T follicular helper cell (primary cell): ENCODE measurements around the gene SLC25A25.
"Not testable (repeated sequence)": the region's sequence is repeated elsewhere in the genome, so short reads cannot be mapped to it uniquely, and the experiment has no call there.

ENCODE experiments used
- DNase-seq: peaks from one replicate; pipeline ENCODE4 v3.0.0-alpha.2; 2020; ENCODE audit warnings: low read depth

The SLC25A25 gene

DNA sequence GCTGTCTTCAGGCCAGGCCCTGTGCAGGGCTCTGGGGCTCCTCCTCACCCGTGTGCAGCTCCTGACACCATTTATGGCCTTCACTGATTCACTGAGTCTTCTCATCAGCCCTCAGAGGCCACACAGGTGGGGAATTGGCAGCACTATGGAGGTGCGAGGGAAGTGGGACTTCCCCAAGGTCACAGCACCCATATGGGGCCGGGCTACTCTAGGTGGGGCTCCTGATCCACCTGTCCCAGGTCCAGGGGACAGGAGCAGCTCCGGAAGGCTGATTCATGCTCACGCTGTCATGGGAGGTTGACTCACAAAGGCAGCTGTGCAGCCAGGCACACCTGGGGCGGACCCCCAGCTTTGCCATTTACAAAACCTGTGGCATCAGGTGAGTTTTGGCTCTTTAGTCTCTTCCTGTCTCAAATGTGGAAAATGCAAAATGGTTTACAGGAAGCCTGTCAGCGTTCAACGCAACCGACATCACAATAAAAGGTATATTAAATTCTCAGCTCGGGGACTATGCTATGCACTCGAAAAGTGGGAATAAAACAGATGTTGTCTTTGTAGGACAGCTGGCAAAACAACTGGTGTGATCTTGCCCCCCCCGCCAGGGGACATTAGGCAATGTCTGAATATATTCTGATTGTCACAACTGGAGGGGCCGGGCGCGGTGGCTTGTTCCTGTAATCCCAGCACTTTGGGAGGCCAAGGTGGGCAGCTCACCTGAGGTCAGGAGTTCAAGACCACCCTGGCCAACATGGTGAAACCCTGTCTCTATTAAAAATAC is 15.9 kb upstream of the SLC25A25 start:
- no peak for DNase-seq

DNA sequence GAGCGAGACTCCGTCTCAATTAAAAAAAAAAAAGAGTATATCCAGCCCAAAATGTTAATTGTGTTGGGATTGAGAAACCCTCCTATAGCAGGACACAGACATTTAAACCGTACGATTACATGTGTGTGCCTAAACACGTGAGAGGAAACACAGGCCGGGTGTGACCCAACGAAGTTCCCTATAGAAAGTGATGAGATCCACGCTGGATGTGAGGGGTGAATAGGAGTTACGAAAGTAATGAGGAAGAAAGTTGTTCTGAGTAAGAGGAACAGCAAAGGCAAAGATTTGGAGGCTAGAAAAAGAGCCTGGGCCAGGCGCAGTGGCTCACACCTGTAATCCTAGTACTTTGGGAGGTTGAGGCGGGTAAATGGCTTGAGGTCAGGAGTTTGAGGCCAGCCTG is 14.5 kb upstream of the SLC25A25 start:
- no peak for DNase-seq

DNA sequence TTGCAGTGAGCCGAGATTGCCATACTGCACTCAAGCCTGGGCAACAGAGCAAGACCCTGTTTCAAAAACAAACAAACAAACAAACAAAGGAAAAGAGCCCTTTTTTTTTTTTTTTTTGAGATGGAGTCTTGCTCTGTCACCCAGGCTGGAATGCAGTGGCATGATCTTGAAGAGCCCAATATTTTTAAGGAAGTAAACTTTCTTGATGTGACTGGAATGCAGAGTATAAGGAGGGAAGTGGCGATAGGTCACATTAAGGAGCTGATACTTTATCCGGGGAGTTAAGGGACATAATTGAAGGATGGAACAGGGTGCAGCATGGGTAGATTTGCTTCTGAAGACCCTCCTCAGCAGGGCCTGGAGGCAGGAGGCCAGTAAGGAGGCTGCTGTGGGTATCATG is 13.9 kb upstream of the SLC25A25 start:
- DNase-seq: no peak

DNA sequence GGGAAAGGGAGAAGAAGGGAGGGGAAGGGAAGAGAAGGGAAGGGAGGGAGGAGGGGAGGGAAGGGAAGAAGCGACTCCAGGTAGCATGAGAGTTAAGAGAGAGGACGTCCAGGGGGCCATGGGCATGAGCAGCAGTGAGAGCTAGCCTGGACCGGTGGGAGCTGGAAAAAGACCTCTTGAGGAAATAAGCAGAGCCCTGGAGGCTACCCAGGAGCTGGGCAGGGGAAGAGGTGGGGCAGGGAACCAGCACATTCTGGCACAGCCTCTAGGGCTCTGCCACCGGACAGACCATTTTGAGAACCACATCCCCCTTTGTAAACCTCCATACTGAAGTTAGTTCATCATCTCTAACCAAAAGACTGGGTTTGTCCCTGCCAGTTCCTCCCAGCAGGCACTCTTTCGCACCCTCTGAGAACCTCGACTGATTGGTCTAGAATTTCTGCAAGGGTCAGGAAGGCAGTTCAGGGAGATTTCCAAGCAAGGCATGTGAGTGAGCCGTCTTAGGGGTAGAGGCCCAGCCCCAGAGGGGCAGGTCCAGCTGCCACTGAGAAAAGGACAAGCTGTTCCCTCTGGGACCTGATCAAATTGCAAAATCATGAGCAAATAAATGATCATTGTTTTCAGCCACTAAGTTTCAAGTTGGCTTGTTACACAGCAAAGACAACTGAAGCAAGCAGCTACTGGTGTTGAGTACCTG is 12.5 kb upstream of the SLC25A25 start:
- DNase-seq: no peak

DNA sequence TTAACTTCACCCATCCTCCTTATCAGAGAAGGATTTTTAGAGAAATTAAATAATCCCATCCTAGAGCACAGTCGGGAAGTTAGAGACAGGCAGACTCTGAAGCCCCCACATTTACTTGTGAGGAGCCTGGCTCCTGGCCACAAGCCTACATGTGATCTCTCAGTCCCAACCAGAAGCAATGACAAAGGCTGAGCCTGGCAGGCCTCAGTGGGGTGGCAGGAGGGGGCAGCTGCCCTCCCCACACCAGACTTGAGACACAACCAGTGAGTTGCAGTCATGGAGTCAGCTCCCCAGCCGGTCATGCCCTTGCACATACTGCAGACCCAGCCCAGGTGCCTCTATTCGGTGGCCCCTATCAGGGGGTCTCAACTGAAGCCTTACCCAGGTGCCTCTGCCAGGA is 11.9 kb upstream of the SLC25A25 start:
- no peak for DNase-seq

DNA sequence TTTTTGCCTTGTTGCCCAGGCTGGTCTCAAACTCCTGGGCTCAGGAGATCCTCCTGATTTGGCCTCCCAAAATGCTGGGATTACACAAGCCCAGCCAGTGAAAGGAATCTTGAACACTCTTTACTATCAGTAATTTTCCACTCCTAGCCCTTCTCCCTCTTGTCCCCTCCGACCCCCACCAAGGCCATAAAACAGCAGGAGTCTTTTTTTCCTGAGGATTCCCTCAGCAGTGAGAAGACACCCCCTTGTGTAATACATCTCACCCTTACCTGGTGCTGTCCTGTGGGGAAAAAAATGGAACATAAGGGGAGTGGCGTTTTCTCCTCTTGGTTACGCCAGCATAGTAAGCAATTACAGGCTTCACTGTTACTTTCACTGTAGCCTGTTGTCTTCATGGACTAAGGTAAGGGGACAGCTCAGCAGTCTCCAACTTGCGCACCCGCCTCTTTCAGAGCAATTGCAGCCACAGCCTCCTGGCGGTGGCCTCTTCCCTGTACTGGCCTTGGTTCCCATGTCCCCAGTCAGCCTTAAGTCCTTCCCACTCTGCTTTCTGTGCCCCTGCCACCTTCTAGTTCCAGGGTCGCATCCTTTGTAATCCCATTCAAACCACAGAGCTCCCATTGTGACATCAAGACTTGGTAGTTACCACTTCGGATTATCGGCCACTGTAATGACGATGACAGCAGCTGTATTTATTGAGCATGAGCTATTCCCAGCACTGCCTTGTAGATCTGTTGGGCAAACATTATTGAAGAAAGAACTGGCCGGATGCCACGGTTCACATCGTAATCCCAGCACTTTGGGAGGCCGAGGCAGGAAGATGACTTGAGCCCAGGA is 10.9 kb upstream of the SLC25A25 start:
- no peak for DNase-seq

DNA sequence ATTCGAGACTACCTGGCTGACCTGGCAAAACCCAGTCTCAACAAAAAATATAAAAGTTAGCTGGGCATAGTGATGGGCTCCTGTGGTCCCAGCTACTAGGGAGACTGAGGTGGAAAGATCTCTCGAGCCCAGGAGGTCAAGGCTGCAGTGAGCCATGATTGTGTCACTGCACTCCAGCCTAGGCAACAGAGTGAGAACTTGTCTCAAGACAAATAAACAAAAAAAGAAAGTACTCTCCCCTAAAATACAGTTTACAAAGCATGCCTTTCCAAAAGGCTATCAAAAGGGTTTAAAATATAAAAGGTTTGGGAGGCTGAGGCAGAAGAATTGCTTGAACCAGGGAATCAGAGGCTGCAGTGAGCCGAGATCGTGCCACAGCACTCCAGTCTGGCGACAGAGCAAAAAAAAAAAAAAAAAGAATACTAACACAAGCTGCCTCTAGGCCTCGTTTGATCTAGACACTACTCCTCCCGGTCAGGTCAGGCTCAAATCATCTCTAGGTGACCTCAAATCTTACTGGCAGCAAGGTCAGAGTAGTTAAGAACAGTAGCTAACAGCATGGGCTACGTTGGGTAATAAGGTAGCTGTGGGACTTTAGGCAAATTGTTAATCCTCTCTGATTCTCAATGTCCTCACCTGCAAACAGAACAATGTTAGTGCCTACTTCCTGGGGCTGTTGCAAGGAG is 10.2 kb upstream of the SLC25A25 start:
- no peak for DNase-seq

DNA sequence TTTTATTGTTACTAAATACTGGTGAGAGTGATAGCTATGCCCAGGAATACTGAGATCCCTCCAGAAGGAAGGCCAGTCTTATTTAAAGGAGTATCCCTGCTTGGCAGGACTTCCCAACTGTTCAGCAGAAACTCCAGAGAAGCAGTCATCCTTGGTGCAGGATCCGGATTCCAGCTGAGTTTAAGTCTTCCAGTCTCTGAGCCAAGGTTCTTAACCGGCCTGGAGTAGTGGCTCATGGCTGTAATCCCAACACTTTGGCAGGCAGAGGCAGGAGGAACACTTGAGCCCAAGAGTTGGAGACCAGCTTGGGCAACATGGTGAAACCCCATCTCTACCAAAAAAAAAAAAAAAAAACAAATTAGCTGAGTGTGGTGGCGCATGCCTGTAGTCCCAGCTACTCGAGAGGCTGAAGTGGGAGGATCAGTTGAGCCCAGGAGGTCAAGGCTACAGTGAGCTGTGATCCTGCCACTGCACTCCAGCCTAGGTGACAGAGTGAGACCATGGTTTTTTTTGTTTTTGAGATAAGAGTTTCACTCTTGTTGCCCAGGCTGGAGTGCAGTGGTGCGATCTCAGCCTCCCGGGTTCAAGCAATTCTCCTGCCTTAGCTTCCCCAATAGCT is 8.6 kb upstream of the SLC25A25 start:
- no peak for DNase-seq

DNA sequence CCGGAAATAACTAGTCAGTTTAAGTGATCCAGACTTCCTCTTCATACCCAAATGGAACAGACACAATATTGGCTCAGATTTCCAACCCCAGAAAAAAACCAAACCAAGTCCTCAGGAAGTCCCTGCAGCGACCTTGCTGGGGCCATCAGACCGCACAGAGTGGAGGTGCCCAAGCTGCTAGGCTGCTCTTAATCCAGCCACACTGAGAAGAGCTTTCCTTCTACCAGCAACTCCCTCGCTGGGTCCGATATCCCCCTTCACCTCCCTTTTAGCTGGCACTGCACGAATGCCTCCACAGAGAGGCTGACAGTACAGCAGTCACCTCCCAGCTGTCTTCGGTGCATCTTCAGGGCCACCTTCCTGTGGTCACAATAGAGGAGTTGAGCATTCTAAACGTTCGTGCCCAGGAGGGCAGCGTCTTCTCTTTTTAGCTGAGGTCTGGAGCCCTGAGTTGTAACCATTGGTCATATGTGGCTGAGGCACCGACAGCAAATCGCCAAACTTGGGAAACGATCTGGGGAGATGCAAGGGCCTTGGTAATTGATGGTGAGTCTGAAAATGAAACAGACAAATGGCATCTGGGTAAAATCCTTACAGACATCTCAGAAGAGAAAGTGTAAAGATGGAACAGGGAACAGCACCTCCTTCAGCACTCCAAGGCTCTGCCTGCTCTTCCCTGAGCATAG is 6.6 kb upstream of the SLC25A25 start:
- no peak for DNase-seq

DNA sequence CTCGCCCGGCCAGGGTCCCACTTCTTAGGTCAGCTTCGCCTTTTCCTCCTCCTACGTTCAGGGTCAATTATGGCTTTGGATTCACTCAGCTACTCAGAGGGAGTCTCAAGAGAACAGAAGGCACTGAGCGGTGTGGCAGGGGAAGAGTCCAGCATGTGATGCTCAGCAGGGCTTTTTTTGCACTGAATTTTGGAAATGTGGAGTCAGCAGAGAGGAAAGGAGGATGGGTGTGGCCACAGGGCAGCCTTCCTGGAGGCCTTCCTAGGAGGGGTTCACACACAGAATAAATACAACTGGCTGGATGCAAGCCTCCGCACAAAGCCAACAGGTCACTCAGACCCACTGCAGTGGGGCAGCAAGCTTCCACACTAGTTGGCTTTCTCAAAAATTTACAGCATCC is 5.8 kb upstream of the SLC25A25 start:
- DNase-seq: no peak

DNA sequence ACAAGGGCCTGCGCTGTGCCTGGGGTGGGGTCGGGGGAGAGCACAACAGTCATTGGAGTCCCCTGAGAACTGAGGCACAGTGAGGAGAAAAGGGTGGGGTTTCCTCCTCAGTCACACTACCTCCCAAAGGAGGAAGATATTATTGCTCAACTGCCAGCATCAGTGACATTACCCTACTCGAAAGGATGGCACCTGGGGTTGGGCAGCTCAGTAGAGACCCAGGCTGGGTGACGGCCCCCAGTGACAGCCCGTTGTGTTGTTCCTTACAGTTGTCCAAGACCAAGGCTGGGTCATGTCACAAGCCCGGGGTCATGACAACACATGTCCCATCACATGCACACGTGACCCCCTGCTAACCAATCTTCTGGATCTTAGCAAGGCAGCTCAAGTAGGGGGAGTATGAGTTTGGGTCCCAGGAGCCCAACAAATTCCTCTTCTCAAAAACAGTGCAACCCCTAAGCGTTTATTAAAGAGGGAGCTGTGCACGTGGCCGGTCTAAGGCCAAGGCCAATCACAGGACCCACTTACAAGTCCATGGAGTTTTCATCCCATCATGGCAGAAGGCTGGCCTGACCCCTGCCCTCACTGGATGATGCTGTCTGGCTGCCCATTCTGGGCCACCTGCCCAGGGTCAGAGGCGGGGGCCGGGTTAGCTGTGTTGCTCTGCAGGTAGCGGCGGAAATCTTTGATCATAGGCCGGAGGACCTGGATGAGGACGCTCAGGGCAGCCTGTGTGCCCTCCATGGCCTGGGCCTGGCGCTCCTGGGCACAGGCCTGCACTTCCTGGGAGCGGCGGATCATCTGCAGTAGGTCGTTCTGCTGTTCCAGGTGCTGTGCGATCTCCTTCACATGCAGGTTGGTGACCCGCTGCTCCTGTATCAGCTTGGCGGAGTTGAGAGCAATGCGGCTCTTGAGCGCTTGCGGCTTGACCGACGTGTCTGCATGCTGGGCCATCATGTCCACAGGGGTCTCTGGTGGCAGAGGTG is 4.9 kb upstream of the SLC25A25 start:
- no peak for DNase-seq

DNA sequence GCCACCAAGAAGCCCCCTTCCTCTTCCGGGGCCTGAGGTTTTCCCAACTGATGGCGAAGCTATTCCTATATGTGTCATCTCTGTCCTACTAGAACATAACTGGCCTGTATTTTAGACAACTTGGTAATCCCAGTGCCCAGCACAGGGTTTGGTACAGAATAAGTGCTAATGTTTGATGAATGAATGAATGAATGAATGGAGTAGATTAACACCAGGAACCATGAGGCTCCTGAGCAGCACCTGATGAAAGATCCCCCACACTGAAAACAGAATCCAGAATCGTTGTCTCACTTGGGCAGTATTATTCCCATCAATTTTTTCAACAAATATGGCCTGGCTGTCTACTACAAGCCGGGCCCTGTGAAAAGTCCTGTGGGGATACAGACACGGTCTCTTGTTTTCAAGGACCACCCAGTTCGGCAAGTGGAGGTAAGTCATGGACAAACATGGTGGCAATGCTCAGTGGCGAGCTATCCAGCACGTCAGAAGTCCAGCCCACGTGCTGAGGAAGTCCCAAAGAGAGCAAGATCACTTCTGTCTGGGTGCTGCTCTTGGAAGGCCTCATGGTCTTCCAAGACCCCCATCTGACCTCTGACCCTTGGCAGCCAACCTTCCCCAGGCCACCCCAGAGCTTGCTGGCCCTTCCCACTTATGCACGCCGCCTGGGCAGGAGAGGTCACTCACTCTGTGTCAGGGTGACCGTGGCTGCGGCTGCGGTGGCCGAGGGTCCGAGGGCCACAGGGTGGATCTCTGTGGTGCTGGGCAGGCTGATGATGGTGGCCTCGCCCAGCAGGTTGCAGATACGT is 1.9 kb upstream of the SLC25A25 start:
- DNase-seq: no peak

DNA sequence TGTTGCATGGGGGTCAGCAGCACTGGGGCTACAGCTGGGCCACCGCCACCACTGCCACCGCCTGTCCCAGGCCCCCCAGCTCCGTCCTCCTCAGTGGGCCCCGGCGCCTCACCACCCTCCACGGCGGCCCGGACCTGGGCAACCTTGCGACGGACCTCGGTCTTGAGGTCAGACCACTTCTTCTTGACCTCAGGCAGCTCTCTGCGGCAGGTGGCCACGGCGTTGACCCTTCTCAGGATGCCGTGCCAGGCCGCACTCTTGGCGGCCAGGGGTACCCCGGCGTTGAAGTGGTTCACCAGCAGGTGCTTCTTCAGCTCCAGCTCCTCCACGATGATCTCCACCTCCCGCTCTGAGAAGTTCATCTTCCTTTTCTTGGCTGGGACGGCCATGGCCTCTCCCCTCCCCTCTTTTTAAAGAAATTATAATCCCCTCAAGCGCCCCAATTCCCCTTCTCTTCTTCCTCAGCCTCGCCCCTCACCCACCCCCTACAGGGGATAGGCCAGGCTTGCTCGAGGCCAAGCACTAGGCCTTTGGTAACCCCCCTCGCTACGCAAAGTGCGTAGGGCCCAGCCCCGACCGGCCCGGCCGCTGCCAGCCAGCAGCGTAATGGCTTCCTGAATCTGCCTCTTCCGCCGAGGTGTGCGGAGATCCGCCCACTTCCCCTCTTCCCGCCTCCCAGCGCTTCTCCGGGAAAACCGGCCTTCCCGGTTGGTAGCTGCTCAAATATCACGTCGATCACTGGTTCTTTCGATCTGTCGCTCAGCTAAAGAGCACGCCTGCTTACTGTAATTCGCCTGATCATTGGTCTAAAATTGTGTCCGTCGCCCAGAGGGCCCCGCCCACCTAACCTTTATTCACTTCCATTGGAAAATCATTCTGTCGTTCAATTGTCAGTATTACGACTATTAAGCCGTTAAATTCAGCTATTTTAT is 1.1 kb upstream of the SLC25A25 start, which contains the start of gene NAIF1:
Gene NAIF1, minus strand, starts transcription at position 608 of the 932 bp plus-strand sequence. Its CDS starts 219 bp downstream, at position 389.
- peak; percentile 94 for DNase-seq

DNA sequence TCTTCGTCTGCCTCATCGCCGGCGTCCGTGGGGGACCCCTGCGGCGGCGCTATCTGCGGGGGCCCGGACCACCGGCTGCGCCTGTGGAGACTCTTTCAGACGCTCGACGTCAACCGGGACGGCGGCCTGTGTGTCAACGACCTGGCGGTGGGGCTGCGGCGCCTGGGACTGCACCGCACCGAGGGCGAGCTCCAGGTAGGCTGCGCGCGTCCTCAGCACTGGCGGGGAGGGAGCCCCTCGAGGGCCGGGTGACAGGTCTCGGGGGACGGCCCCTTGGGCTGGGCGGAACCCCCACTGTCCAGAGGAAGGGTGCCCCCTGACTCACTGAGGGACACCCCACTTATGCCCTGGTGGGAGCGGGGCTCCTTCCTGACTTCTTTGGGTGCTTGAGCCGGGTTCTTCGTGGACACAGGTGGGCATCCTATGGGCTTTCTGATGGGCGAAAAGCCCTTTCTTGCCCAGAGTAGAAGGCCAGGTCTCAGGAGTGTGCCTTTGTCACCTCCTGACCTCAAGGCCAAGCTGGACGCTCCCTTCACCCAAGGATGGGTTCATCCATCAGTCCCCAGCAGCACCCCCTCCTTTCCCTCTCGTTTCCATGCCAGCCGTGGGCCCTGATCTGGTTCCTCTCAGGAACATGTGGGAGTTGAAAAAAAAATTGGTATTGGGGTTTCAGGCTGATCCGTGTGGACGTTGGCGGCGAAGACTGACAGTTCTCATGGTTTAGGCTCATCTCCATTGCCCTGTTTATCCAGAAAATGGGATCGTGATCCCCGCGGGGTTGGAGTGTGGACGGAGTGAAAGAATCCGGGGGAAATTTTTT is 564 bp downstream of the SLC25A25 start:
- DNase-seq: peak; percentile 32

DNA sequence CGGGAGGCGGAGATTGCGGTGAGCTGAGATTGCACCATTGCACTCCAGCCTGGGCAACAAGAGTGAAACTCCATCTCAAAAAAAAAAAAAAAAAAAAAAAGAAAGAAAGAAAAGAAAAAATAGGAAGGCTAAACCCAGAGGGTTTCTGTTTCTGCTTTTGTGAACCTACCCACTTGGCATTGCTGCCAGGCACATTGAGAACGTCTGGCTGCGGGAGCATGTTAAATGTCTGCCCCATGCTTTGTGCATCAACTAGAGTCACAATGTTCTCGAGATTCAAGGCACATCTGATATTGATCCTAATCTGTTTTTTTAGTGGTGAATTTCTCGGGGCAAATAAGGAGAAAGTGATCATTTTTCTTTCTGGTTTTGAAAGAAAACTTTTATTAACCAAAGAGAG is 2.8 kb downstream of the SLC25A25 start:
- DNase-seq: no peak

DNA sequence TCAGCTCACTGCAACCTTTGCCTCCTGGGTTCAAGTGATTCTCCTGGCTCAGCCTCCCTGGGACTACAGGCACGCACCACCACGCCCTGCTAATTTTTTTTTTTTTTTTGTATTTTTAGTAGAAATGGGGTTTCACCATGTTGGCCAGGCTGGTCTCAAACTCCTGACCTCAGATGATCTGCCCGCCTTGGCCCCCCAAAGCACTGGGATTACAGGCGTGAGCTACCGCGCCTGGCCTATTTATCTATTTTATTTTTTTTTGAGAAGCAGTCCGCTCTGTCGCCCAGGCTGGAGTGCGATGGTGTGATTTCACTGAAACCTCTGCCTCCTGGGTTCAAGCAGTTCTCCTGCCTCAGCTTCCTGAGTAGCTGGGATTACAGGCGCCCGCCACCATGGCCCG is 3.4 kb downstream of the SLC25A25 start:
- DNase-seq: not testable (repeated sequence)
